HL-60 (cell line): ENCODE results near the gene PLA2G6.

Experiments
- GABPA ChIP-seq: IDR thresholded peaks from 2 replicates; pipeline ENCODE4 v1.6.1; 2012; ENCODE audit warnings: low read depth
- POLR2AphosphoS5 ChIP-seq: IDR thresholded peaks from 2 replicates; pipeline ENCODE4 v1.6.1; 2012; ENCODE audit warnings: low read depth
- SPI1 ChIP-seq: IDR thresholded peaks from 2 replicates; pipeline ENCODE4 v1.6.1; 2012; ENCODE audit warnings: low read depth, mild to moderate bottlenecking, borderline replicate concordance
- TF ChIP-seq, protein P1 (sequence below): IDR thresholded peaks from one replicate; pipeline ENCODE4 v1.5.1; 2011; ENCODE audit warnings: low read length, control low read depth, inconsistent platforms; ENCODE audit not compliant: insufficient read depth
- TF ChIP-seq, protein P2 (sequence below): IDR thresholded peaks from 2 replicates; pipeline ENCODE4 v1.6.1; 2012; ENCODE audit warnings: low read depth; ENCODE audit not compliant: insufficient replicate concordance

DNA sequence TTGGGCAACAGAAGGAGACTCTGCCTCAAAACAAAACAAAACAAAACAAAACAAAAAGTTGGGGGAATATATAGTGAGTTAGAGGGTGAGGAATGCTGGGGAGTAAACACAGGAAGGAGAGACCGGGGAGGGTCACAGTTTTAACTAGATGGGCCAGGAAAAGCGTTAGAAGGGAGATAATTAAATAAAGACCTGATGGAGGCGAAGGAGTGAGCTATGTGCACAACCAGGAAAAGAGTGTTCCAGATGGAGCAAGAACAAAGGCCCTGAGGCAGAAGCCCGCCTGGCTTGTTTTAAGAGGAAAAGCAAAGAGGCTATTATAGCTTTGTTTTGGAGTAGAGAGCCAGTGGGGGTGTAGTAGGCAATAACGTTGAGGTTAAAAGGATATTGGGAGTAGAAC is 4.8 kb upstream of the PLA2G6 start:
- TF ChIP-seq, protein P1, sequence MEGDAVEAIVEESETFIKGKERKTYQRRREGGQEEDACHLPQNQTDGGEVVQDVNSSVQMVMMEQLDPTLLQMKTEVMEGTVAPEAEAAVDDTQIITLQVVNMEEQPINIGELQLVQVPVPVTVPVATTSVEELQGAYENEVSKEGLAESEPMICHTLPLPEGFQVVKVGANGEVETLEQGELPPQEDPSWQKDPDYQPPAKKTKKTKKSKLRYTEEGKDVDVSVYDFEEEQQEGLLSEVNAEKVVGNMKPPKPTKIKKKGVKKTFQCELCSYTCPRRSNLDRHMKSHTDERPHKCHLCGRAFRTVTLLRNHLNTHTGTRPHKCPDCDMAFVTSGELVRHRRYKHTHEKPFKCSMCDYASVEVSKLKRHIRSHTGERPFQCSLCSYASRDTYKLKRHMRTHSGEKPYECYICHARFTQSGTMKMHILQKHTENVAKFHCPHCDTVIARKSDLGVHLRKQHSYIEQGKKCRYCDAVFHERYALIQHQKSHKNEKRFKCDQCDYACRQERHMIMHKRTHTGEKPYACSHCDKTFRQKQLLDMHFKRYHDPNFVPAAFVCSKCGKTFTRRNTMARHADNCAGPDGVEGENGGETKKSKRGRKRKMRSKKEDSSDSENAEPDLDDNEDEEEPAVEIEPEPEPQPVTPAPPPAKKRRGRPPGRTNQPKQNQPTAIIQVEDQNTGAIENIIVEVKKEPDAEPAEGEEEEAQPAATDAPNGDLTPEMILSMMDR: no peak
- TF ChIP-seq POLR2AphosphoS5: no peak
- TF ChIP-seq, protein P2, sequence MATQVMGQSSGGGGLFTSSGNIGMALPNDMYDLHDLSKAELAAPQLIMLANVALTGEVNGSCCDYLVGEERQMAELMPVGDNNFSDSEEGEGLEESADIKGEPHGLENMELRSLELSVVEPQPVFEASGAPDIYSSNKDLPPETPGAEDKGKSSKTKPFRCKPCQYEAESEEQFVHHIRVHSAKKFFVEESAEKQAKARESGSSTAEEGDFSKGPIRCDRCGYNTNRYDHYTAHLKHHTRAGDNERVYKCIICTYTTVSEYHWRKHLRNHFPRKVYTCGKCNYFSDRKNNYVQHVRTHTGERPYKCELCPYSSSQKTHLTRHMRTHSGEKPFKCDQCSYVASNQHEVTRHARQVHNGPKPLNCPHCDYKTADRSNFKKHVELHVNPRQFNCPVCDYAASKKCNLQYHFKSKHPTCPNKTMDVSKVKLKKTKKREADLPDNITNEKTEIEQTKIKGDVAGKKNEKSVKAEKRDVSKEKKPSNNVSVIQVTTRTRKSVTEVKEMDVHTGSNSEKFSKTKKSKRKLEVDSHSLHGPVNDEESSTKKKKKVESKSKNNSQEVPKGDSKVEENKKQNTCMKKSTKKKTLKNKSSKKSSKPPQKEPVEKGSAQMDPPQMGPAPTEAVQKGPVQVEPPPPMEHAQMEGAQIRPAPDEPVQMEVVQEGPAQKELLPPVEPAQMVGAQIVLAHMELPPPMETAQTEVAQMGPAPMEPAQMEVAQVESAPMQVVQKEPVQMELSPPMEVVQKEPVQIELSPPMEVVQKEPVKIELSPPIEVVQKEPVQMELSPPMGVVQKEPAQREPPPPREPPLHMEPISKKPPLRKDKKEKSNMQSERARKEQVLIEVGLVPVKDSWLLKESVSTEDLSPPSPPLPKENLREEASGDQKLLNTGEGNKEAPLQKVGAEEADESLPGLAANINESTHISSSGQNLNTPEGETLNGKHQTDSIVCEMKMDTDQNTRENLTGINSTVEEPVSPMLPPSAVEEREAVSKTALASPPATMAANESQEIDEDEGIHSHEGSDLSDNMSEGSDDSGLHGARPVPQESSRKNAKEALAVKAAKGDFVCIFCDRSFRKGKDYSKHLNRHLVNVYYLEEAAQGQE: no peak
- TF ChIP-seq GABPA: no peak
- no peak for TF ChIP-seq SPI1
